Fibroblast of skin of abdomen (primary cell): Measurements from ENCODE around the gene ALKBH5.
A peak's percentile ranks its signal among the peaks of the same experiment; 100 is the strongest.

Experiments used
- DNase-seq: peaks from one replicate; pipeline ENCODE4 v3.0.0-alpha.2; 2013

Gene ALKBH5

DNA sequence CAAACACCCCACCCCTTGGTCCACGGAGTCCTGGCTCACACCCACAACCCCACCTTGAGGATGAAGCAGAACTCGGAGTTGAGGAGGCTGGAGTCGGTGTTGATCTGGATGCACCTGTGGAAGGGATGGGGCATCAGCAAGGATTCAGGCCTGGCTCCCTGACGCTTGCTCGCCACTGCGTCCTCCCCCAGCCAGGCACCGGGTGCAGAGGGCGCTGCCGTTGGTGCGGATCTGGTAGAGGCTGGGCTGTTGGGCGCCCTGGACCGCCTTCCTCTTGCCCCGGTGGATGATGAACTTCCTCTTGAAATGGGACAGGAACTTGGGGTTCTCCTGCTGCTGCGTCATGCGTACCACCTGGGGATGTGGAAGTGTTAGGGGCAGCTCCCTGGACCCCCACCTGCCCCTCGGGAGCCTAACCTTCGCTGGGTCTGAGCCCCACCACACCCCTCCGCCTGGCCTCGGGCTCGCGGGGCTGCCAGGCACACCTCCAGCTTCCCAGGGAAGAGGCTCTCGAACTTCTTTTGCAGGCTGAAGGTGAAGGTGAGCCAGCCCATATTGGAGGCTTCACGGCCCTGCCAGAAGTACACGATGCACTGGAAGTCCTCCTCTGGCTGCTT, 62.6 kb downstream of the ALKBH5 start:
- DNase-seq: no peak

DNA sequence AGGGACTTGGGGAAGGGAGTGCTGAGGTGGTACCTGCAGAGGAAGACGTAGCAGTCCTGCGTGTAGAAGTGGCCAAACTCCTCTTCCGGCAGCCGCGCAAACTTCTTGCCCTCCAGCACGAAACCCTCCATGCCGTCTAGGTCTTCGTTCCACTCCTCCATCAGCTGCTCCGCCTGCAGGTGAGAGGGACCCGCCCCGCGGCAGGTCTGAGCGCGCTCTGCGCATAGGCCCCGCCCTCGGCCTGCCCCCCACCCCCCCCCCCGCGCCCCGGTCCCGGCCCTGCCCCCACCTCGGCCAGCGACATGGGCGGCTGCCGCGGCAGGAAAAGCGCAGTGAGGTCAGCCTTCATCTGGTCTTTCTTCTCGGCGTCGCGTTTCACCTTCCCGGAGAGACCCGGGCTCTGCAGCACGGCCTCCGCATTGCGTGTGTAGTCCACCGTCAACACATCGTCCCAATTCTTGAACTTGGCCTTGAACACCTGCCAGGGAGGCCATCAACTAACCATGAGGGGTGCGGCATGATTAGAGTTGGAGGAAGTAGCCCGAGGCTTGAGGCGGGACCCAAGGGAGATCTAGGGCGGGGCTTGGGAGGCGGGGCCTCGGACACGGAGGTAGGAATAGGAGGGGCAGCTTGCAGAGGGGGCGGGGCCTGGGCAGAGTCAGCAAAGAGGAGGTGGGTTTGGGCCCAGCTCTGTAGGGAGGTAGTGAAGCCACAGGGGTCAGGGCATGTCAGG, 63.4 kb downstream of the ALKBH5 start:
- peak; percentile 27 for DNase-seq

DNA sequence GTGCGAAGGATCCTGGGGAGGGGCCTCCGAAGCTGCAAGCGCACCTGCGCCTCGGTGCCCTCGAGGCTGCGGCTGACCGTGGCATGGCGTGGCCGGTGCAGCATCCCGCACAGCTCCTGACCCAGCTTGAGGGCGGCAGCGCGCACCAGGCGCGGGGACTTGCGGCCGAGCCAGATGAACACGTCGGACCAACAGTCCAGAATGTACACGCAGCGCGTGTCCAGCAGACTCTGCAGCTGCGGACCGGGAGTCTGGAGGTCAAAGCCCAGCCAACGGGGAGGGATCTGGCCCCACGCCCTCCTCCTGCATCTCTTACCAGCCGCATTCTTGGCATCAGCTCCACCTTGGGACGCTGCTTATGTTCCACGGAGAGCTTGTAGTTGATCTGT, 64.0 kb downstream of the ALKBH5 start:
- no peak for DNase-seq

DNA sequence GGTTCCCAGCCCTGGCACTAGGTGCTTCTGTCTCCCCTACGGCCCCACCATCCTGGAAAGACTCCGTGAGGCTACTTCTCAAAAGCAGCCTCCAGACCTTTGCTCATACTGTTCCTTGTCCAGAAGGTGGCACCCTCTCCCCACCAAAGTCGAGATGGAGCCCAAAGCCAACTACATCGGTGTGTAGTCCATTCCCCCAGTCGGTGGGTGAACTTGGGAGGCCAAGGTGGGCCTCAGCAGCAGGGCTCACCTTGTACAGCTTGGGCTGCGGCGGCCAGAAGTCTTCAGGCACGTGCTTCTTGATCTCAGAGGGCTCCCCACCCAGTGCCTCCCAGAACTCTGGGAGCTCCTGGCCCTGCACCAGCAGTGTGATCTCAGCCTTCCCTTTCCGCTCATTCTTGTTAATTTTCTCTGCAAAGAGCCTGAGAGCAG, 64.7 kb downstream of the ALKBH5 start:
- DNase-seq: peak; percentile 68

DNA sequence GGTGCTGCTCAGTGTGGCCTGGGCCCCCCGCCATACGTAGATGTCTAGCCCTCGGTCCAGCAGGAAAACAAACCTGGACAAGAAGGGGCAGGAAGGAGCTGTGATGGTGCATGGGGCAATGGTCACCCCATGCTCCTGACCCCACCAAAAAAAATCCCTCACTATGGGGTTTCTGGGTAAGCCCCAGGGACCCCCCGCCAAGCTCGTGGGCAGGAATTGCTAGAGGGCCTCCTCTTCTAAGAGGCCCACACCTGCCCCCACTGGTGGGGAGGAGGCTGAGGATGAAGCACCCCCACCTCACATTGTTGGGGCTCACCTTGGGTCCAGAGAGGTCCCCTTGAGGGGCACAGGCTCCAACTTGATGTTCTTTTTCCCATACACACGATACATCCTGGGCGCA, 65.2 kb downstream of the ALKBH5 start:
- DNase-seq: no peak

DNA sequence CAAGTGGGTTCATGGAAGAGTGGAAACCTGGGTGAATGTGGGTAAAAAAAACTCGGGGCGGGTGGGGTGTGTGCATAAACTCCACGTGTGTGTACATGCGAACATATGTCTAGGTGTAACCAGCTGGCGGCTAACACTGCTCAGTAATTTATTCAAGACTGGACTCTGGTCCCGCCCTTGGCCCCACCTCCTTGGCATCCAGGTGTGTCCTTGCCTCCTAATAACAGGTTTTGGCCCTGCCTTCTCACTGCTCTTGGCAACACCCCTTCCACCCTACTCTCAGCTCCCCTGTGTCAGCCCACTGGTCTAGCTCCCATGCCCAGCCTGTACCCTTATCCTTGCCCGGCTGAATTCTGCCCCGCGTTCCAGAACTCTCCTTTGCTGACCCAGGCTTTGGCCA, 66.6 kb downstream of the ALKBH5 start:
- no peak for DNase-seq

DNA sequence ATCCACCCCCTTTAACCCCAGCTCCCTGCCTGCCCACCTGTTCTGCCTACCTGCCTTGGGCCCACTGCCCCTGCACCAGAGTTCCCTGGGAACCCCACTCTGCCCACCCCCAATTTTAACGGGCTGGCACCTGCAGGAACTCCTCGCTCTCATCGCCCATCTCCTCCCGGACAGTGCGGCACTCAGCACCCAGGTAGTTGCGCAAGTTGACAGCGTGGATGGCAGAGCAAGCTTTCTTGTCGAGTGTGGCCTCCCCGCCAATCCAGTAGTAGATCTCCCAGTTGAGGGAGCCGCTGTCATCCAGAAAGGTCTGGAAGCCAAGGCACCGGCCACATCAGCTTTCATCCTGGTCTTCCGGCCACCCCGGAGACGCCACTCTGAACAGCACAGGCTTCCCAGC, 67.1 kb downstream of the ALKBH5 start:
- no peak for DNase-seq

DNA sequence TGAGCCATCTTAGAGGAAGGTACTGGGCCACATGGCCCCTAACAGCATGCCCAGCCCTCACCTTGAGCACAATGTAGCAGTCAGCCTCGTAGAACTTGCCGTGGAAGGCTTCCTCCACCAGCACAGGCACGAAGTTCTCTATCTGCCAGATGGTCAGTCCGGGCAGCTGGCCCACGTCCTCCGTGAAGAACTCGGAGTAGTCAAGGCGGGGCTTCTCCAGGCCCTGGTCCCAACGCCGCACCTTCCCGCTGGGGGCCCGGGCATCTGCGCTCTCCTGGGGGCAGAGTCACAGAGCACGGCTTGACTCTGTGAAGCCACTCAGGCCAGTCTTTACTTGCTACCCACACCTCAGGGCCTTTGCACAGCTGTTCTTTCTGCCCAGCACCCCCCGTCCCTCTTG, 67.6 kb downstream of the ALKBH5 start:
- DNase-seq: no peak

DNA sequence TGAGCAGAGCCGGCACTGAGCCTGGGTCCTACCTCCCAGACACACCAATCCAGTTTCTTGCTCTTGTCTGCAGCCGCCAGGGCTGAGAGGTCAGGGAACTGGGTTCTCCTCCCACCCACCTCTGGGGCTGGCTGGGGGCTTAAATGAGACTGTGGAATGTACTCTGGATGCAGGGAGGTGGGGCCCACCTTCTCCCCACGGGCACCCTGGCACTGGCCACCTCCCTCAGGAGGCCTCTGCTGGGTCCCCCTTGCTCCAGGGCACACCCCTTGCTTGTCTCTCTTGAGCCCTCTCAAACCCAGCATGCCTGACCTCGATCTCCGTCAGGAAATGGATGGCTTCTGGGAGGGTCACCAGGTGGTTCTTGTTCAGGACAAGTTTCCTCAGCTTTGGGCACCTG, 68.5 kb downstream of the ALKBH5 start:
- no peak for DNase-seq

DNA sequence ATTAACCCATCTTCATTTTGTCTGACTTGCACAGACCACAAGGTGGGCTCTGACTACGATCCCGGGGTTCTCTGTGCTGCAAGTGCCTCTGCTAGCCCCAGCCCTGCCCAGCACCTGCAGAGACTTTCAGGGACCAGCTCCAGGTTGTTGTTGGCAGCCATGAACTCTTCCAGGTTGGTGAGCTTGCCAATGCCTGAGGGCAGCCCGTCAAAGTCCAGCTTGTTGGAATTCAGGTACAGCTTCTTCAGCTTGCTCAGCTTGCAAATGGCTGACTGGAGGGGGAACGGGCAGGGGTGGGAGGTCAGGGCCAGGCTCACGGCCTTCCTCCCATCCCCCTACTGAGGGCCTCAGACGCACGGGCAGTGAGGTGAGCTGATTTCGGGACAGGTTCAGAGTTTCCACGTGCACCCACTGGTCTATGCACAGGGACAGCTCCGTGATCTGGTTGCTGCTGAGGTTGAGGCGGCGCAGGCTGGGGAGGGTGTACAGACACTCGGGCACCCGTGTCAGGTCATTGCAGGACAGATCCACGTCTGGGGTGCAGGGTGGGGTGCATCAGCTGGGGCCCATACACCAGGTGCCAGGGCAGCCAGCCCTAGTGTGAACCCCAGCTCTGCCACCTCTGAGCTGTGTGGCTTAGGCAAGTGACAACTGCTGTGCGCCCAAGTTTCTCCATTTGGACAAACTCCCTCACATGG, 69.7 kb downstream of the ALKBH5 start:
- DNase-seq: no peak

DNA sequence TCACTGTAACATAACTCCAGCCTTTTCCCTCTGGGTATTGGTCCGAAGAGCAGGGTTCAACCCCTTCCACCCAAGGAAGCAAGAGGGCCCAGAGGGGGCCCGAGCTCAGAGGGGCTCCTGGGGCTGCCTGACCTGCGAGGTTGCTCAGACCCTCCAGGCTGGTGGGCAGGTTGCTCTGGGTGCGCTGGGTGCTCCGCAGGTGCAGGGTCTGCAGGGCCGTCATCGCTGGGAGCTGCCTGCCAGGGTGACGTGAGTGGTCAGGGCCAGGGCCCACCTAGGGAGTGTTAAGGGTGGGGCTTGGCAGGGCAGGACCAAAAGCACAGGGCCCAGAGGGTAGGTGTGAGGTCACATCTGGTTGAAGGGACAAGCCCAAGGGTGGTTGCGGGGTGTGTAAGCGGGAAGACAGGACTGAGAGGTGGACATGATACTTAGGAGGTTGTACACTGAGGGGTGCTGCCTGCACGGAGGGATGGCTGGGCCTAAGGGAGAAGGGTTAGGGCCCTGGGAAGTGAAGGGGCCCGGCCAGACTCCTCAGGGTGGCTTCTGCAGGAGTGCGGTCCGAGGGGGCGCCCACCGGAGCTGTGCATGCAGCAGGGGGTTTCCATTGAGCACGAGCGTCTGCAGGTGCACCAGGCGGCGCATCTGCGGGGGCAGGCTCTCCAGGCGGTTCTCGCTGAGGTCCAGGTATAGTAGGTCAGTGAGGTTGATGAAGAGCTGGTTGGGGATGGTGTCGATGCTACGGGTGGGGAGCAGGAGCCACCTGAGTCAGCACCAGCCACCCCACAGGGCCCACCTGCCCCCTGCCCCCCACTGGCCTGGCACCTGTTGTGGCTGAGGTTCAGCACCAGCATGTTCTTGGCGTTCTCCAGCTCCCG, 70.6 kb downstream of the ALKBH5 start:
- no peak for DNase-seq

DNA sequence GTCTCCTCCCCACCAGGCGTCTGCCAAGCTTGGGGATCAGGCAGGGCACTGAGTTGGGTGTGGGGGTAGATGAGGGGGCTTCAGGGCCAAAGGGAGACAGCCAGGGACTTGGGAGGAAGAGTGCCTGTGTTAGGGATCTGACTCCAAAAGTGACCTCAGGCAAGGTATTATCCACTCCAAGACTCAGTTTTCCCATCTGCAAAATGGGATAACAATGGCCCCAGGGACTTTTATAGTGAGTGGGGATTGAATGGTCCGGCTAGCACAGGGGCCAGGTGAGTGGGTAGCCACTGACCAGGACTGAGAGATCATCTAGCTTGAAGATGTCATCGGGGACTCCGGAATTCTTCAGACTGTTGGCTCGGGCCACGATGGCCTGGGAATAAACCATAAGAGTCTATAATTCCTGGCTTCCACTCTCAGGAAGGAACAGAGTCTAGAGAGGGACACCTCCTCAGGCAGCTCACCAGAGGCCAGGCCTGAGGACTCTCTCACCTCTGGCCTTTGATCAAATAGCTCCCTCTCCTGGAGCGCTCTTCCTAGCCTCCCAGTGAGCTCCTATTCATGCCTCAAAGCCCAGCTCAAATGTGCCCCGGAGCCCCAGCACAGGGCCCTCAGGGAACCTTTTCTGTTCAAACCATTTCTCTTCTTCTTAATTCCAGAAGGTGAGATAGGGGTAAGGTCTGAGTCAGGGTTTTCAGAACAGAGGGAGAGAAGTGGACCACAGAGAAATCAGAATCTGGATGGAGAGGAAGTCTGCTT, 71.4 kb downstream of the ALKBH5 start:
- DNase-seq: no peak

DNA sequence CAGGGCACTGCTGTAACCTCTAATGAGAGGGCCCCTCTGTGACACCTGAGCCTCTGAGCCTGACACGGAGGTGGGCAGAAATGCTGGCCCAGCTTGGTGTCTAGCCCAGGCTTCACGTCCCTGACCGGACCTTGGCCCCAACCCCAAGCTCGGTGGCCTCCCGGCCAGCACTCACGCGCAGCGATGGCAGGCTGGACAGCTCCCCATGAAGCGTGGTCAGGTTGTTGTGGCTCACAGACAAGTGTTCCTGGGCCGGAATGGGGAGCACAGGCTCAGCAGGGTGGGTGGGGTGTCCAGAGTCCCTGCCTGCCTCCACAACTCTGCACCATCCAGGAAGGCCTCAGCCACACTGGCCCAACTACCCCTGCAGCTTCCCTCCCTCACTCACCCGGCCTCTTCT, 72.7 kb downstream of the ALKBH5 start:
- no peak for DNase-seq

DNA sequence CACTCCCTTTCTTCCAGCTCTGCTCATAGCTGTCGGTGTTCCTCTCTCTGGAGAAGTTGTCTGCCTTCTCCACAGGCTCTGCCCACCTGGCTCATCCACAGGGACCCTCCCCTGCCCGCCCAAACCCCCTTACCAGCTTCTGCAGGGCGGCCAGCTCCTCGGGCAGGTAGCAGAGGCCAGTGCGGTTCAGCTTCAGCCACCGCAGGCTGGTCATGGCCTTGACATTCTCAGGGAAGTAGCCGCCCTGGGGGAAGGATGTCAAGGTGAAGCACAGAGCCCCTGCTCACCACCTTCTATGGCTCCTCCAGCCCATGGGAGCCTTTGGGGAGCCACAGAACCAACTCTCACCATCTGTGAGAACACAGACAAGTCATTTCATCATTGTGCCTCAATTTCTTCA, 73.1 kb downstream of the ALKBH5 start:
- no peak for DNase-seq

DNA sequence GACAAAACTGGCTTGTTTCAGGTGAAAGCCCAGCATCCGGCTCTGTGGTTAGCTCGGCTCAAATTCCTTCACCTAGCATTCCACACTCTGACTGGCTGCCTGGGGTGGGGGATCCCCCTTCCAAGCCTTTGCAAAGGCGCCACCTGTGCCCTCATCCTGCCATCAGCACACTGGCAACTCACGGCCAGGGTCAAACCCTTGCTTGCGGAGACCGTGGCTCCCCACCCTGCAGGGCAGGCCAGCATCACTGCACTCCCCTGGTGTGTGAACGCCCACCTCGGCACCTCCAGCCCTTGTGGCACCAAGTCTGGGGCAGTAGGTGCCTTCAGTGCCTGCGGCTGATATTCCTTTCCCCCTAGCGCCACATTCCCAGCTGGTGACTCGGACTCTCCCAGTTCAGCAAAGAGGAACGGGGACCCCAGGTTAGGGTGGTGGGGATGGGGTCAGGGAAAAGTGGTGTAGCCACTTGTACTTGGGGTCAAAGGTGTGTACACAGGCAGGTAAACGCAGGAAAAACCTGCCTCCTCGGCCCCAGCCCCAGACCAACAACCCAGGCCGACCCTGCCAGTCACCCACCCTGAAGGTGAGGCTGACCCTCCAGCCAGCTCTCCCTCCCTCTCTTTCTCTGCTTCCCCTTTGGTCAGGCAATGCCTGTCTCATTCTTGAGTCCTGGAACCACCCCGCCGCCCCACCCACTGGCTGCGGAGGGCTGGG, 73.8 kb downstream of the ALKBH5 start:
- DNase-seq: no peak

DNA sequence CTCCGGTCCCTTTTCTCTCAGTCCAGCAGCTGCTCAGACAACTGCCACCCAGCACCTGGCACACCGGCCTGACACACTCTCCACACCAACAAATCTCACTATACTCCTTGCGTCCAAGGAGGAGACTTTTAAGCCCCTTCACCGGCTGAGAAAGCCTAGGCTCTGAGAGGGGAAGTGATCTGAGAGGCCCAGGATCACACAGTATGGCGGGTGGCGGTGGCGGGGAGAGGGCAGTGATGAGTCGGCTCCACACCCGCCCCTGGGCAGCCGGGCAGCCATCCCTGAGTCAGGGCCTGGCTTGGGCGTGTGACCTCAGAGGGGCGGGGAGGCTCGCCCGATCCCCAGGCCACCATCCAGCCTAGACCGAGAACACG, 74.3 kb downstream of the ALKBH5 start:
- DNase-seq: peak; percentile 25

DNA sequence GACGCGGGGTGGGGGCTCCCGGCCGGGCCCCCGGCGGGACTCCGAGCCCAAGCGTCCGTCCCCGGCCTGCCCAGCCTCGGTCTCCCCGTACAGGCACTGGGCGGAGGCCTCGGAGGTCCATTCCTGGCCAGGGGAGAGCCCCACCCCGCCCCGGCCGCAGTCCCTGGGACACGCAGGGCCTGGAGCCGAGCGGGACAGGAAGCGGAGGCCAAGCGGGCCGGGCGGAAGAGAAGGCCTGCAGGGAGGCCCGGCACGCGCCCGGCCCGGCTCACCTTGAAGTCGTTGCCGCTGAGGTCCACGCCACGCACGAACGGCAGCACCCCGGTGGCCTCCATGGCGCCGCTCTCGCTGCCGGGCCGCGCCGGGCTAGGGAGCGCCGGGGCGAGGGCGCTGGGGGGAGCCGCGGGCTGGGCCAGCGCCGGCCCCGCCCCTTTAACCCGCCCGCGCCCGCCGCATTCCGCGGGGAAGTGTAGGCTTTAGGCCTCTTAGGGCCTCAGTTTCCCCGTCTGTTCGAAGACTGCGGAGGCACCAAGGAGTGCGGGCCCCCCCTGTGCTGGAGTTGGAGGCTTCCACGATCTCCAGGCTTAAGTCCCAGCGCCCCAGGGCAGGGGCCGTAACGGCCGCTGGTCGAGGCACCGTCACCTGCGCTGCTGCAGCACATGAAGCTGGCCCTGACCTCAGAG, 74.9 kb downstream of the ALKBH5 start, which contains the start of gene FLII:
Gene FLII, minus strand, starts transcription at position 383 of the 683 bp plus-strand sequence. Its CDS starts 48 bp downstream, at position 335.
- DNase-seq: peak; percentile 30
